HG02885 (cell line): ENCODE measurements around the gene FILIP1.

Experiments used
- ATAC-seq: cut with Tn5 transposase; IDR thresholded peaks from one replicate; pipeline ENCODE4 v1.9.1; 2021; ENCODE audit warnings: mild to moderate bottlenecking; ENCODE audit not compliant: unreplicated experiment, poor library complexity

FILIP1 gene, protein sequence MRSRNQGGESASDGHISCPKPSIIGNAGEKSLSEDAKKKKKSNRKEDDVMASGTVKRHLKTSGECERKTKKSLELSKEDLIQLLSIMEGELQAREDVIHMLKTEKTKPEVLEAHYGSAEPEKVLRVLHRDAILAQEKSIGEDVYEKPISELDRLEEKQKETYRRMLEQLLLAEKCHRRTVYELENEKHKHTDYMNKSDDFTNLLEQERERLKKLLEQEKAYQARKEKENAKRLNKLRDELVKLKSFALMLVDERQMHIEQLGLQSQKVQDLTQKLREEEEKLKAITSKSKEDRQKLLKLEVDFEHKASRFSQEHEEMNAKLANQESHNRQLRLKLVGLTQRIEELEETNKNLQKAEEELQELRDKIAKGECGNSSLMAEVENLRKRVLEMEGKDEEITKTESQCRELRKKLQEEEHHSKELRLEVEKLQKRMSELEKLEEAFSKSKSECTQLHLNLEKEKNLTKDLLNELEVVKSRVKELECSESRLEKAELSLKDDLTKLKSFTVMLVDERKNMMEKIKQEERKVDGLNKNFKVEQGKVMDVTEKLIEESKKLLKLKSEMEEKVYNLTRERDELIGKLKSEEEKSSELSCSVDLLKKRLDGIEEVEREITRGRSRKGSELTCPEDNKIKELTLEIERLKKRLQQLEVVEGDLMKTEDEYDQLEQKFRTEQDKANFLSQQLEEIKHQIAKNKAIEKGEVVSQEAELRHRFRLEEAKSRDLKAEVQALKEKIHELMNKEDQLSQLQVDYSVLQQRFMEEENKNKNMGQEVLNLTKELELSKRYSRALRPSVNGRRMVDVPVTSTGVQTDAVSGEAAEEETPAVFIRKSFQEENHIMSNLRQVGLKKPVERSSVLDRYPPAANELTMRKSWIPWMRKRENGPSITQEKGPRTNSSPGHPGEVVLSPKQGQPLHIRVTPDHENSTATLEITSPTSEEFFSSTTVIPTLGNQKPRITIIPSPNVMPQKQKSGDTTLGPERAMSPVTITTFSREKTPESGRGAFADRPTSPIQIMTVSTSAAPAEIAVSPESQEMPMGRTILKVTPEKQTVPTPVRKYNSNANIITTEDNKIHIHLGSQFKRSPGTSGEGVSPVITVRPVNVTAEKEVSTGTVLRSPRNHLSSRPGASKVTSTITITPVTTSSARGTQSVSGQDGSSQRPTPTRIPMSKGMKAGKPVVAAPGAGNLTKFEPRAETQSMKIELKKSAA (N-terminal part only)

DNA sequence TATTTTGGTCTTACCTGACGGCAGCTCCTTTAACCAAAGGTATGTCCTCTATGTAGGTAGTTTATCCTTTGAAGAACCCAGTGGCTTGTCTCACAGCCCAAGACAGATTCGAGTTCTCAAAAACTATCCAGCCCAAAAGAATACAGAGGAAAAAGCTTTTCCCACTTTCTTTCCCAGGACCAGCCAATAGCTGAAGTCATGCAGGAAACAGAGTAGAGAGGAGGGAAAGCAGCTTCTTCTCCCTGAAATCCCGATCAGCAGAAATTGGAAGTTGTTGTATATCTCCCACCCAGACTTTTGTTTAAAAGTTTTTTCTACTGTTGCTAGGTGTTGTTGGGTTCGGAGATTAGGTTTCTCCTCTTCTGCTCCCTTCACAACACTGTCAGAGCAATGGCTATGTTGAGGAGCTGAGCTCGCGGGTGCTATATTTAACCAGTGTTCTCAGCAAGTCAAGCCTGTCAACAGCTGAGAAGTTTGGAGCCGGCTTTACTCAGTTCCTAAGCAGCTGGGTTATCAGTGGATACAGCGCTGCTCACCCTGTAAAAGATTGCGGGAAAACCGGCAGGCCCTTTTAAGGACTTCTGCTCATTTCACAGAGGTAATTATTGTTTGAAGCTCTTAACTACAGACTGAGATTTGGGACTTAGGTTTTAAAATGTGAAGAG, at the start of gene FILIP1:
Gene FILIP1 (minus strand): TSS at position 401 of the 665 bp plus-strand sequence. CDS start 78,828 bp downstream, outside the sequence.
- ATAC-seq = no peak

GRCh38 chr6:75543311-75543710, 49.7 kb upstream of the FILIP1 start:
- ATAC-seq = no peak

- ATAC-seq = no peak
These were observed 45.5 kb upstream of the FILIP1 start for GRCh38 chr6:75539136-75539535.

DNA sequence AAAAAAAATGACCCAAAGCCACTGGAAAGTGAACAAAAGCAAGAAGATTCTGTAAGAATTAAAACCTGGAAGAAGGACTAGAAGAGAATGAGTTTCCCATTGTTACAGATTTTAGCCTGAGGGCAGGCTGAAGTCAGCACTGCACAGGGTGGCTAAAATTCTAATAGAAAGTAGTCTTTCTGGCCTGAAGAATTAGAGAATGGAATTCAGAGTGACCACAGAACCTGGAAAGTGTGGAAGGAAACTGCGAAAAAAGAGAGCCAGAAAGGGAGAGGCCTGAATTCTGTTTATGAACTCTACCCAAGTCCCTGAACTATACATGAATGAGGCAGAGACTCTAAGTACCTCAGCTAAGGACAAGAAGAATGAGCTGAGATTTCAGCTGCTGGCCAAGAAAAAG, 38.9 kb upstream of the FILIP1 start:
- no peak for ATAC-seq

DNA sequence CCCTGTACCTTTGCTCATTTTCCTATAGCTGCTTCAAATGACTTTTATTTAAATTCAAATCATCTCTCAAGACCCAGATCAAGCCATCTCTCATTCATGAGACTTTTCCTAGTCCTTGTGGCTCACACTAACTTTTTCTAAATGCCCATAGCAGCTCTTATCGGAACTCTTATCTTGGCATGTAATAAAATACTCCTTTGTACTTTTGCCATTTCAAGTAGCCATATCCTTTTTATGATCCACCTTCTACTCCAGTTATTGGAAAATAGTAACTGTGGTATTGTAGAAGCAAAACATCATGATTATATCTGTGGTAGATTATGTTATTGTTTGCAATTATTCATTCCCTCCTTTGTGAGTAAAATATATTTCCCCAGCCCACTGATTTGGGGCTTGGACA, 37.6 kb upstream of the FILIP1 start:
- ATAC-seq = no peak

GRCh38 chr6:75530696-75531095, 37.1 kb upstream of the FILIP1 start:
- no peak for ATAC-seq

DNA sequence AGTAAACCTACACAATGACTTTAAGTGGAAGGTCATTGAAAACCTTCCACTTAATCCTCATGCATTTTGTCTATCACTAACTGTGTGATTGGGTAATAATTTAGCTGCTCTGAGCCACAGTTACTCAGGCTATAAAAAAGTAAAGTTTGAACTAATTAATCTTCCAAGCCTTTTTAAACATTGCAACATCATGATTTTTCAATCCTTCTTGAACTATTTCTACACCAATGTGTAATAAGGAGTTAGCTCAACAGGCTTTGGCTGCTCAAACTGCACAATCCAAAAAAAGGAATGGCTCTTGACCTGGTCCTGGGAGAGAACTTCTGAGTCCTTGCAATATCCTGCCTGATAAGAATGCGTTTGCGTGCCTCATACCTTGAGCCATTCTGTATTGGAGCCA, 34.8 kb upstream of the FILIP1 start:
- ATAC-seq = no peak

DNA sequence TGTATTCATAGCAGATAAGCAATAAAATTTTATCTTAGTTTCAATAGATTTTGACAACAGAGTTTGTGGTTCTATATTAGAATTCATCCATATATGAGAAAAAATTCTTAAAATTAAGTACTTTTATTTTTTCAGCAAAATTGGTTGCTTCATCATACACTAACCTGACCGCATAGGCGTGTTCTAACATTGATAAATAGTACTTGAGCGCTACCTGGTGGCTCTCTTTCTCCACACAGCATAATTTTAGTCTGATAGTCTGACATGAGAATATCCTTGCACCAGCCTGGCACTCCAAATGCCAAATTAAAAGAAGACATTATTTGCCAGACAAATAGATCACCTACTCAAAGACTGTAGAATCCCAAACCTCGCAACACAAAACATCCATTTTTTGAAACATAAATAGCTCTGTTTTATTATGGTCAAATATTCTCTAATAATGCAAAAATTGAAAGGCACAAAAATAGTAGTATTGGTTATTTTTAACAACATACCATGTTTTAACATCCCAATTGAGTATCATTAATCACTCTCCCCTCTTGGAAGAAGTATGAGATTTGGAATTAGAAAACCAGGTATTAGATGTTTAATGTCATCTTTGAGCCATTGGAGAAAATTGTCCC, 33.0 kb upstream of the FILIP1 start:
- ATAC-seq = peak; percentile 86

DNA sequence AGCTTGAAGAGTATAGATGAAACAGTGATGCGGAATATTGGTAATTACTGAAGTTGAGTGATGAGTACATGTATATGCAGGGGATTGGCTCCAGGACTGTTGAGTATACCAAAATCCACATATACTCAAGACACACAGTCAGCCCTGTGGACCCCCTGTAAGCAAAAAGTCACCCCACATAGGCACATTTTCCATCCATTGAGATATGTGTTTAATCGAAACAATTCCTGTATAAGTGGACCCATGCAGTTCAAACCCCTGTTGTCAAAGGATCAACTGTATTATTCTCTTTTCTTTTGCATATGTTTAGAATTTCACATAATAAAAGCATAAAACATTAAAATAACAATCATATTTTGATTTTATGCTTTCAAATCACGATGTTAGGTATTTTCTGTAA, 32.1 kb upstream of the FILIP1 start:
- no peak for ATAC-seq

DNA sequence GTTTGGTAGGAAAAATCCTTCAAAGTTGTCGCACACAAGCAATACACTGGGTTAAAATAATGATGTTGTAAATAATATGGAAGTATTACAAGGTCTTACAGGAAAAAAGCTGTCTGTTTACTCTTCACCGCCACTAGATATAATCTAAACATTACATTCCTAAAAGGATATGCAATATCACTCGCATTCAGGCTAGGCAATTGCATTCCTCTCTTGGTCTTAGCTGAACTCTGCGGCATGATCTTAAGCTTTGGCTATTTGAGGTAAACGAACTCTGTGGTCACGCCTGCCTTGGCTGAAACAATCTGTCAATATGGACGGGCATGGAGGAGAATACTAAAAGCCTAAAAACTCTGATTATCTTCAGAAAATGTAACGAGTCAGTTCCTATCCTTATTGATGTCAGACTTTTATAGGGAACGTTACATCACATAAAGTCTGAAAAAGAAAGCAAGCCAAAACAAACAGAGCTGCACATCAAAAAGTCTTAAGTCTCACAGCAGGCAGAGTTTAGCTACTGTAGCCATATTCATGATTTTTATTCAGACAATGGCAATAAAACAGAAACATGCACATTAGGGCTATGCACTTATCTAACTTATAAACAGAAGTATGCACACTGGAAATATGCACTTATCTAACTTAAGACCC, 30.8 kb upstream of the FILIP1 start:
- ATAC-seq = no peak

DNA sequence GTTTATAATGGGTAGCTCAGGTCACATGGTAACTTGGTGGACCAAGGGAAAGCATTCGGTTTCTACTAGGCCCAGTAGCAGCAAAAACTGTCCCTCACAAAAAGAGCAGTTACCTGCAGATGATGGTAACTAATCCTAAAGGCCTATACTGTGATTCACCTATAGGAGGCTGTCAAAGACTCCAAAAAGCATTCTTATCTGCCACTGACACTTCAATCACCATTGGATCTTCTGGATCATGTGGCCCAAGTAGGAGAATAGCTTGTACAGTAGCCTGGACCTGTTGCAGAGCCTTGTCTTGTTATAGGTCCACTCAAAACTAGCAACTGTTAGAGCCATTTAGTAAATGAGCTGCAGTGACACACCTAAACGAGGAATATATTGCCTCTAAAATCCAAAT, 23.2 kb upstream of the FILIP1 start:
- ATAC-seq = no peak

DNA sequence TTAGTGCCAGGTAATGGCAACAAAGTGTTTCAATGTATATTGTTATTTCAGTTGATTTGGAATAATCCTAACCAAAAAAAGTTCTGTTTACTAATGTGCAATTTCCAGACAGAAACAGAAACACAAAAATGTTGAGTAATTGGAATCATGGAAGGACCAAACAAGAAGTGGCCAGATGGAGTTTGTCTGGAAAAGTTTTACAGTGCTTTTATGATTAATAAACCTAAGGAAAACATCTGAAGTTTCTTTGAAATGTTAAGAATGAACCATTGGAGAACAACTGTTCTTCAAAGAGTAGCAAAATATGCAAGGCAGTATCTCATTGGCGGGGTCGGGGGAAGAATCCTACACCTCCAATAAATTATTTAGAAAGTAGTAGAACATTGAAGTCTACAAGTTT, 19.0 kb upstream of the FILIP1 start:
- ATAC-seq = no peak

DNA sequence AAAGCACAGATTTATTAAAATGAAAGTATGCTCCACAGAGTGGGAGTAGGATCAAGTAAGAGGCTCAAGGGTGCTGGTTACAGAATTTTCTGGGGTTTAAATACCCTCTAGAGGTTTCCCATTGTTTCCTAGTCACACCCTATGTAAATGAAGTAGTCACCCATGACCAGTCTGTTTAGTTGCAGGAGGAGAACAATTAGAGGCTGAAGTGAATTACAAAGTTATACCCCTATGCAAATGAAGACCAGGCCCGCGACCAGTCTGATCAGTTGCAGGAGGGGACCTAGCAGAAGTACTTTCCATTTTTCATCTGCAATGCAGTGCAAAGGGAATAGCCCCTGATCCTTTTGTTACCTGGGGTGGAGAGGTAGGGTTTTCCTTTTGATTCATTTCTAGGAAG, 11.8 kb upstream of the FILIP1 start:
- no peak for ATAC-seq

DNA sequence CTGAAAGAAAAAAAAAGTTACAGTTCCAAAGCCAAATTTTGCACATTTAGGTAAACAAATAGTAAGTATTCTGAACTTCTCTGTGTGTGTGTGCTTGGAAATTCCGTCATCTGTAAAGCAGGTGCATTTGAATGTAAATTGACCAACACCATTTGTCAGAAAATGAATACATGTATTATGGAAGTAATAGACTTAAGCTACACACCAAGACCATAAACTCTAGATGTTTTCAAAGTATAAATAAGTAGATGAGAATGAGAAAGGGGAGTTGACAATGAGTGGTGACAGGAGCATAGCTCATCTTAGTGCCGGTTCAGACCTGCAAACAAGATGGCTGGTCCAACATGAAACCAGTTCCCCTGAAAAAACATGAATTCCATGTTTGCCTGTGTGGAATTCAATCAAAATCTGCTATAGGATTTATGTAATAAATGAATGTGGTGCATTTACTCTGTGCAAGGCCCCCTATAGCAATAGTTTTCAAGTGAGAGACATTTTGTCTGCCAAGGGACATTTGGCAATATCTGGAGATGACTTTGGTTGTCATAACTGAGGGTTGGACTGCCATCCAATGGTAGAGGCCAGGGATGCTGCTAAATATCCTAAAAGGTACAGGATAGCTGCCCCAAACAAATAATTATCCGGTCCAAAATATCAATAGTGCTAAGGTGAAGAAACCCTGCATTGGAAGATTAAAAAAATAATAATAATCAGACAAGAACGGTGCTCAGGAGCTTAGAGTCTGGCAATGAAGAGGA, 11.0 kb upstream of the FILIP1 start:
- ATAC-seq = no peak

- no peak for ATAC-seq
These were observed 9.7 kb upstream of the FILIP1 start for GRCh38 chr6:75503291-75503690.

DNA sequence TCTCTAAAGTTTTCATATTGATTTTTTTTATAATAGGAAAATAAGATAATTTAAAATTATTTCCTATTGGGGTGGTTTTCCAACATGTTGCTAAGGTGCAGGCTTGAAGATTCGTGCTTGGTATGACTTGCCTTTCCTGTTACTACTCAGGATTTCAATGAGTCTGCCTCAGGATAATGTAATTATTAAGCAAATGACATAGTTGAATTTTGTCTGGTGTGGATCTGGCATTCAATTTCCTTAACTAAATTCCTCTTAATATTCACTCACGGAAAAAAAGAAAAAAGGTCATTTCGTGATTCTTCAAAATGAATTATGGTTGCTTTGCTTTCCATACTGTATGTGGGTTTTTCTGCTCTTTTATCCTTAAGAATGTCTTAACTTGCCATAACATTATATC, 9.3 kb upstream of the FILIP1 start:
- ATAC-seq = no peak

- ATAC-seq = no peak
These were observed 8.2 kb upstream of the FILIP1 start for GRCh38 chr6:75501756-75502155.

GRCh38 chr6:75499640-75500039, 6.0 kb upstream of the FILIP1 start:
- ATAC-seq = no peak

DNA sequence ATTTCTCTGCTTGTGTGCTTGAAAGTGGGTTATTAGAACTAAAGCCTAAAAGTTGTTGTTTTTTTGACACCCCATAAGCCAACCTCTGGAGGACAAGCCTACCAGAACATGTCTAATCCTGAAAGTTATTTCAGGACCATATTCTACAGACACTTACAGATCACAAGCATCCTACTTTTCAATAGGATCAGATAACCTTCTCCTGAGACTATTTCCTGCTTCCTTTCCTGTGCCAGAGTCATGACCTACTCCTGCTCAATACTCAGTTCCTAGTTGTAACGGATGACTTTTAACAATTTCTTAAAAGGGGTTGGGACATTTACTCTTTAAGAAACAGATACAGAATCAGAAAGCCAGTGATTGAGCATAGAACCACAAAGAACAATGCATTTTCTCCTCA, 5.3 kb upstream of the FILIP1 start:
- no peak for ATAC-seq
